HG03354 (cell line): Measurements from ENCODE around the gene DFFB.

Experiments
- ATAC-seq: cut with Tn5 transposase; IDR thresholded peaks from one replicate; pipeline ENCODE4 v1.9.1; 2021; ENCODE audit warnings: mild to moderate bottlenecking; ENCODE audit not compliant: unreplicated experiment, poor library complexity, severe bottlenecking

DFFB gene

DNA sequence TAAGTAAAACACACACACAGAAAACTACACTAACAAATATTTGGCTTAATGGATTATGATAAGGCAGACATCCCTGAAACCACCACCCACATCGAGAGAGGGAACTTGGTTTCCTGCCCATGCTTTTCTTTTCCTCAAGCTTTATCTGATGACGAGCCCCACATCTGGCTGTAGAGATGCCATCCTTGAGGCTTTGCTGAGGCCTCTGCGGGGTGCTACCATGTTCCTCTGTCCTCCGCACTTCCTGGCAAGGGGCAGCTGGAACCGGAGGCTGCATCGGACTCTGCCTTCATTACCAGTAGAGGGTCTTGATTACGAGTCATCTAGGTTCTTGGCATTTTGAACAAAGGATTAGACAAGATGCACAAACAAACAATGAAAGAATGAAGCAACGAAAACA, 64.5 kb downstream of the DFFB start:
- no peak for ATAC-seq

DNA sequence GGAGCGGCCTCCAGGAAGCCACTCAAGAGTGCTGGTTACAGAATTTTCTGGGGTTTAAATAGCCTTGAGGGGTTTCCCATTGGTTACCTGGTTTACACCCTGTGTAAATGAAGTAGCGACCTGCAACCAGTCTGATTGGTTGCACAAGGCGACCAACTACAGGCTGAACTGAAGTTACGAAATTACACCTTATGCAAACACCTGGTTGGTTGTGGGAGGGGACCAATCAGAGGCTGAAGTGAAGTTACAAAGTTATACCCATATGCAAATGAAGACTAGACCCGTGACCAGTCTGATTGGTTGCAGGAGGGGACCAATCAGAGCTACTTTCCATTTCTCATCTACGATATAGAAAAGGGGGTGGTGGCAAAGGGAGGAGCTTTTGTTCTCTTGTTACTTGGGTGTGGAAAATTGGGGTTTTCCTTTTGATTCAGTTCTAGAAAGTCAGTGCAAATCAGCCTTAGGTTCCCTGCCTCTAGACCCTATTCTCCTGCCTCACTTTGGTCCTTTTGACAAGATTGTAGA, 65.0 kb downstream of the DFFB start:
- peak; percentile 38 for ATAC-seq

DNA sequence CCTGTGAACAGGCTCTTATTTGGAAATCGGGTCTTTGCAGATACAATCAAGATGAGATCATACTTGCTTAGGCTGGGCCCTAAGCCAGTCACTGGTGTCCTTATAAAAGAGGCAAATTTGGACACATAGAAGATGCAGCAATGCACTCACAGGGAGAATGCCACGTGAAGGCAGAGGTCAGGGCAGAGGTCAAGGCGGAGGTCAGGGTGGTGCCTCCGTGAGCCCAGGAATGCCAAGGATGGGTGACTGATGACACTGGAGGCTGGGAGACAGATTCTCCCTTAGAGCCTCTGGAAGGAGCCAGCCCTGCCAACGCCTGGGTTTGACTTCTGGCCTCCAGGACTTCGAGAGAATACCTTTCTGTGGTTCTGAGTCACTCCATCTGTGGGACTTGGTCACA, 65.6 kb downstream of the DFFB start:
- ATAC-seq, result no peak

- ATAC-seq, result no peak
Measured at GRCh38 chr1:3923378-3924185, 66.3 kb downstream of the DFFB start.

GRCh38 chr1:3924186-3924824, 67.0 kb downstream of the DFFB start:
- no peak for ATAC-seq

GRCh38 chr1:3924825-3925220, 67.5 kb downstream of the DFFB start:
- ATAC-seq, result no peak

DNA sequence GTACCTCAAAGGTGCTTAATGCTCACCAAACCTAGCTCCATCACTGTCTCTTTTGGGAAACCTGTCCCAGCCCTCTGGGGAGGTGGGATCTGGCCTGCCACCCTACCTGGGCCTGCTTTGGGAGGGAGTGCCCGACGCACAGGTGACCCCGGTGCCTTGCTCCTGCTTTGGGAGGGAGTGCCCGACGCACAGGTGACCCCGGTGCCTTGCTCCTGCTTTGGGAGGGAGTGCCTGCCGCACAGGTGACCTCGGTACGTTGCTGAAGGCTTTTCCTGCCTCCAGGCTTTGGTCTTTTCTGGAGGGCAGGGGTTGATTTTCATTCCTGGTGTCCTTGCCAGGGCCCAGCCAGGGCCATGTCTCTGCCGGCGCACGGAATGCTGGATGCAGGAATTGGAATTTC, 68.0 kb downstream of the DFFB start:
- no peak for ATAC-seq

DNA sequence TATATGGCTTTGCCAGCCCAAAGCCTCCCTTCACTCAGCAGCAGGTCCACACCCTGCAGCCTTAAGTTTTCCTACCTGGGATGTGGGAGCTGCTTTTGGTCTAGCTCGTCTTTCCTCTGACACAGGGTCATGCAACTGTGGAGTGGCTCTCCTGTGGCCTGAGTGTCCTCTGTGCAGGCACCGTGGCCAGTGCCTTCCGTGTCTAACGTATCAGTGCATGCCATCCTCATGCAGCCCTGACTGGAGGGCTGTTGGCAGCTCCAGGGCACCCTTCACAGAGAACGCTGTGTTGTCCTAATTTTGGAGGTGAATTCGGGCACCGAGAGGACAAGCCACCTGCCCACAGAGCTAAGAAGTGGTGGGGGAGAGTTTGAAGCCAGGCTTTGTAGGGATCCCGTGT, 68.5 kb downstream of the DFFB start:
- ATAC-seq, result no peak

DNA sequence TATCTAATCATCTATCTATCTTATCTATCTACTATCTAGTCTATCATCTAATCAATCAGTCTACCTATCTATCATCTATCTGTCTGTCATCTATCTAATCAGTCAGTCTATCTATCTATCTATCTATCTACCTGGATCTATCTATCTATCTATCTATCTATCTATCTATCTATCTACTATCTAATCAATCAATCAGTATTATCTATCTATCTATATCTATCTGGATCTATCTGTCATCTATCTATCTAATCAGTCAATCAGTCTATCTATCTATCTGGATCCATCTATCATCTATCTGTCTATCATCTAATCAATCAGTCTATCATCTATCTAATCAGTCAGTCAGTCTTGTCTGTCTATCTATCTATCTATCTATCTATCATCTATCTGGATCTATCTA, 69.7 kb downstream of the DFFB start:
- ATAC-seq, result no peak

DNA sequence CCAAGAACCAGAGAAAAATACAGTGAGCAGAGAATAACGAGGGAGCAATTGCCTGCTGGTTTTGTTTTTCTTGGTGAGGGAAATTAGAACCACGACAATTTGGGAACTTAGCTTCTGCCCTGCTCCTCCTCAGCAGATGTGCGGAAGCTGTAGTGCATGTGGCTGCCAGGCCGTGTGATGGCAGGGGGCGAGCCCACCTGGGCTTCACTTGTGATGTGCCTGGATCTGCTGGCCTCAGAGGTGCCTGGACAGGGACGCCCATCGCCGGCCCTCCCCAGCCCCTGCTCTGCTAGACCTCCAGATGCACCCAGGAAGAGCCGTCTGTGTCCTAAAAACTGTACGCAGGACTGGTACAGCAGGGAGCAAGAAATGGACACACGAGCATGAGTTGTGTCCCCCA, 71.3 kb downstream of the DFFB start:
- ATAC-seq, result no peak

DNA sequence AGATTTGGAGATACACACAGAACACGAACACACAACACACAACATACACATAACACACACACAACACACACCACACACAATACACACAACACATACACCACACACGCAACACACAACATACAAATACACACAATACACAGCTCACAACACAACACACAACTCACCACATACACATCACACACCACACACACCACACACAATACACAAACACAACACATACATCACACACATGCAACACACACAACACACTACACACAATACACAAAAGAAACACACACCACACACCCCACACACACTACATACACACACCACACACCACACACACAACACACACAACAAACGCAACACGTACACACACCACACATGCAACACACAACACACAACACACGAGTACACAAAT, 71.8 kb downstream of the DFFB start:
- ATAC-seq, result no peak

- no peak for ATAC-seq
Measured at GRCh38 chr1:3930301-3931006, 73.2 kb downstream of the DFFB start.

- ATAC-seq, result no peak
Measured at GRCh38 chr1:3931007-3931912, 74.0 kb downstream of the DFFB start.

- no peak for ATAC-seq
Measured at GRCh38 chr1:3932156-3932919, 75.1 kb downstream of the DFFB start.
